Activated naive CD8-positive, alpha-beta T cell (primary cell): ENCODE data around the gene RGL4.

ENCODE experiments used
- H3K27ac Mint-ChIP-seq: one replicate; pipeline ENCODE4 v1.8.0; 2021; ENCODE audit warnings: mixed read lengths
- H3K27me3 Mint-ChIP-seq: one replicate; pipeline ENCODE4 v1.8.0; 2021; ENCODE audit warnings: mixed read lengths
- H3K36me3 Mint-ChIP-seq: one replicate; pipeline ENCODE4 v1.8.0; 2021; ENCODE audit warnings: mixed read lengths
- H3K4me1 Mint-ChIP-seq: one replicate; pipeline ENCODE4 v1.8.0; 2021; ENCODE audit warnings: low read depth, mixed read lengths
- H3K4me3 Mint-ChIP-seq: one replicate; pipeline ENCODE4 v1.8.0; 2021; ENCODE audit warnings: mild to moderate bottlenecking, mixed read lengths
- H3K9me3 Mint-ChIP-seq: one replicate; pipeline ENCODE4 v1.8.0; 2021; ENCODE audit warnings: low read depth, mixed read lengths

RGL4 gene

GRCh38 chr22:23704829-23705228, 14.0 kb downstream of the RGL4 start:
- Mint-ChIP-seq H3K36me3 (peaks cover 66% of the 10 kb centered on the region), H3K27me3 (no peaks in the 10 kb centered on the region), H3K4me1 (peaks cover 68% of the 10 kb centered on the region), H3K4me3 (peak overlapping the region; percentile 46), H3K9me3 (peaks cover 5% of the 10 kb centered on the region), H3K27ac (peak overlapping the region; percentile 92)

GRCh38 chr22:23705358-23705757, 14.5 kb downstream of the RGL4 start:
- Mint-ChIP-seq H3K4me3 (peak overlapping the region; percentile 46), H3K27ac (peak overlapping the region; percentile 92), H3K4me1 (peaks cover 66% of the 10 kb centered on the region), H3K27me3 (no peaks in the 10 kb centered on the region), H3K9me3 (no peaks in the 10 kb centered on the region), H3K36me3 (peaks cover 62% of the 10 kb centered on the region)

- Mint-ChIP-seq H3K27me3 (no peaks in the 10 kb centered on the region), H3K27ac (peak overlapping the region; percentile 74), H3K4me3 (no peak overlapping the region), H3K9me3 (no peaks in the 10 kb centered on the region), H3K36me3 (peaks cover 39% of the 10 kb centered on the region), H3K4me1 (peaks cover 56% of the 10 kb centered on the region)
These were observed 17.5 kb downstream of the RGL4 start for GRCh38 chr22:23708270-23708669.

GRCh38 chr22:23709107-23709506, 18.3 kb downstream of the RGL4 start:
- H3K36me3 Mint-ChIP-seq = peaks cover 34% of the 10 kb centered on the region
- peaks cover 52% of the 10 kb centered on the region for H3K4me1 Mint-ChIP-seq
- H3K27ac Mint-ChIP-seq = peak overlapping the region; percentile 74
- no peaks in the 10 kb centered on the region for H3K27me3 Mint-ChIP-seq
- no peak overlapping the region for H3K4me3 Mint-ChIP-seq
- no peaks in the 10 kb centered on the region for H3K9me3 Mint-ChIP-seq

- Mint-ChIP-seq H3K27me3 (no peaks in the 10 kb centered on the region), H3K4me1 (peaks cover 36% of the 10 kb centered on the region), H3K9me3 (no peaks in the 10 kb centered on the region), H3K4me3 (no peak overlapping the region), H3K36me3 (peaks cover 13% of the 10 kb centered on the region), H3K27ac (no peak overlapping the region)
These were observed 21.4 kb downstream of the RGL4 start for GRCh38 chr22:23712256-23712655.

- H3K4me1 Mint-ChIP-seq = peaks cover 24% of the 10 kb centered on the region
- H3K27me3 Mint-ChIP-seq = no peaks in the 10 kb centered on the region
- H3K36me3 Mint-ChIP-seq = peaks cover 4% of the 10 kb centered on the region
- H3K9me3 Mint-ChIP-seq = no peaks in the 10 kb centered on the region
- peak overlapping the region; percentile 46 for H3K4me3 Mint-ChIP-seq
- peak overlapping the region; percentile 34 for H3K27ac Mint-ChIP-seq
These were observed 23.1 kb downstream of the RGL4 start for GRCh38 chr22:23713696-23714595.

- Mint-ChIP-seq H3K9me3 (no peaks in the 10 kb centered on the region), H3K4me1 (peaks cover 19% of the 10 kb centered on the region), H3K4me3 (peak overlapping the region; percentile 78), H3K27ac (peak overlapping the region; percentile 41), H3K27me3 (no peaks in the 10 kb centered on the region), H3K36me3 (peaks cover under 1% of the 10 kb centered on the region)
These were observed 24.1 kb downstream of the RGL4 start for GRCh38 chr22:23714596-23715578.

- no peaks in the 10 kb centered on the region for H3K27me3 Mint-ChIP-seq
- peak overlapping the region; percentile 78 for H3K4me3 Mint-ChIP-seq
- no peaks in the 10 kb centered on the region for H3K9me3 Mint-ChIP-seq
- peaks cover 17% of the 10 kb centered on the region for H3K4me1 Mint-ChIP-seq
- H3K27ac Mint-ChIP-seq = peak overlapping the region; percentile 72
- H3K36me3 Mint-ChIP-seq = no peaks in the 10 kb centered on the region
These were observed 25.1 kb downstream of the RGL4 start for GRCh38 chr22:23715806-23716375.

- Mint-ChIP-seq H3K4me1 (peaks cover 14% of the 10 kb centered on the region), H3K4me3 (peak overlapping the region; percentile 78), H3K36me3 (no peaks in the 10 kb centered on the region), H3K9me3 (no peaks in the 10 kb centered on the region), H3K27ac (peak overlapping the region; percentile 75), H3K27me3 (no peaks in the 10 kb centered on the region)
These were observed 26.3 kb downstream of the RGL4 start for GRCh38 chr22:23716811-23717801.

- Mint-ChIP-seq H3K27me3 (no peaks in the 10 kb centered on the region), H3K4me1 (peaks cover 14% of the 10 kb centered on the region), H3K36me3 (no peaks in the 10 kb centered on the region), H3K4me3 (peak overlapping the region; percentile 46), H3K9me3 (no peaks in the 10 kb centered on the region), H3K27ac (no peak overlapping the region)
These were observed 27.8 kb downstream of the RGL4 start for GRCh38 chr22:23718371-23719165.

- no peaks in the 10 kb centered on the region for H3K27me3 Mint-ChIP-seq
- H3K27ac Mint-ChIP-seq = no peak overlapping the region
- H3K36me3 Mint-ChIP-seq = no peaks in the 10 kb centered on the region
- peaks cover 4% of the 10 kb centered on the region for H3K4me1 Mint-ChIP-seq
- no peak overlapping the region for H3K4me3 Mint-ChIP-seq
- H3K9me3 Mint-ChIP-seq = no peaks in the 10 kb centered on the region
These were observed 30.0 kb downstream of the RGL4 start for GRCh38 chr22:23720855-23721254.

- Mint-ChIP-seq H3K36me3 (no peaks in the 10 kb centered on the region), H3K9me3 (no peaks in the 10 kb centered on the region), H3K27ac (no peak overlapping the region), H3K27me3 (no peaks in the 10 kb centered on the region), H3K4me1 (peaks cover 2% of the 10 kb centered on the region), H3K4me3 (no peak overlapping the region)
These were observed 31.3 kb downstream of the RGL4 start for GRCh38 chr22:23722160-23722559.

GRCh38 chr22:23722724-23723123, 31.9 kb downstream of the RGL4 start:
- no peaks in the 10 kb centered on the region for H3K36me3 Mint-ChIP-seq
- H3K27me3 Mint-ChIP-seq = no peaks in the 10 kb centered on the region
- no peaks in the 10 kb centered on the region for H3K9me3 Mint-ChIP-seq
- no peak overlapping the region for H3K27ac Mint-ChIP-seq
- H3K4me1 Mint-ChIP-seq = no peaks in the 10 kb centered on the region
- no peak overlapping the region for H3K4me3 Mint-ChIP-seq
